ENCODE results near the gene FAM53C.
A peak's percentile ranks its signal among the peaks of the same experiment; 100 is the strongest.
"Not testable (repeated sequence)": the region's sequence is repeated elsewhere in the genome, so short reads cannot be mapped to it uniquely, and the experiment has no call there.

FAM53C gene

GRCh38 chr5:138337685-138338410 lies at the start of gene FAM53C:
FAM53C (plus strand) TSS chr5:138338266; CDS start chr5:138341336, 3,070 bp downstream.
- DNase-seq: peak; percentile 94

- DNase-seq: no peak
Observed at GRCh38 chr5:138289296-138289695, 48.8 kb upstream of the FAM53C start.

- no peak for DNase-seq
Observed at GRCh38 chr5:138303372-138303771, 34.7 kb upstream of the FAM53C start.

GRCh38 chr5:138305797-138306196 lies 32.3 kb upstream of the FAM53C start:
- DNase-seq: no peak

GRCh38 chr5:138315751-138316278 lies 22.3 kb upstream of the FAM53C start:
- no peak for DNase-seq

- DNase-seq: no peak
Observed at GRCh38 chr5:138316355-138316754, 21.7 kb upstream of the FAM53C start.

GRCh38 chr5:138318211-138318610 lies 19.9 kb upstream of the FAM53C start:
- DNase-seq: not testable (repeated sequence)

GRCh38 chr5:138330813-138331448 lies 7.1 kb upstream of the FAM53C start:
- no peak for DNase-seq

GRCh38 chr5:138331449-138332368 lies 6.4 kb upstream of the FAM53C start, which contains the start of gene CDC25C:
CDC25C (minus strand) TSS chr5:138331804; CDS start chr5:138331180, 624 bp downstream.
- peak; percentile 98 for DNase-seq

GRCh38 chr5:138334867-138335447 lies 3.1 kb upstream of the FAM53C start:
- peak; percentile 18 for DNase-seq

GRCh38 chr5:138336952-138337684 lies 948 bp upstream of the FAM53C start:
- no peak for DNase-seq

GRCh38 chr5:138338411-138339090 lies 485 bp downstream of the FAM53C start:
- DNase-seq: peak; percentile 18

- DNase-seq: no peak
Observed at GRCh38 chr5:138339091-138339456, 1.0 kb downstream of the FAM53C start.

GRCh38 chr5:138339464-138339863 lies 1.4 kb downstream of the FAM53C start:
- DNase-seq: no peak

- DNase-seq: no peak
Observed at GRCh38 chr5:138340008-138340407, 1.9 kb downstream of the FAM53C start.

GRCh38 chr5:138344887-138345622 lies 7.0 kb downstream of the FAM53C start:
- no peak for DNase-seq

GRCh38 chr5:138346889-138347288 lies 8.8 kb downstream of the FAM53C start:
- no peak for DNase-seq

- DNase-seq: no peak
Observed at GRCh38 chr5:138349852-138350562, 11.9 kb downstream of the FAM53C start.

GRCh38 chr5:138350563-138350890 lies 12.5 kb downstream of the FAM53C start:
- DNase-seq: no peak

GRCh38 chr5:138351056-138351455 lies 13.0 kb downstream of the FAM53C start:
- DNase-seq: no peak
